Measurements from ENCODE around the gene HRH3. TPM values are rescaled to one million over a fixed set of nuclear protein-coding genes. Genes with fewer than 3 reads are reported as not detected.

The HRH3 gene
- total RNA-seq, 2 donors from 2014 or later, result 0.18 to 0.51 TPM

DNA sequence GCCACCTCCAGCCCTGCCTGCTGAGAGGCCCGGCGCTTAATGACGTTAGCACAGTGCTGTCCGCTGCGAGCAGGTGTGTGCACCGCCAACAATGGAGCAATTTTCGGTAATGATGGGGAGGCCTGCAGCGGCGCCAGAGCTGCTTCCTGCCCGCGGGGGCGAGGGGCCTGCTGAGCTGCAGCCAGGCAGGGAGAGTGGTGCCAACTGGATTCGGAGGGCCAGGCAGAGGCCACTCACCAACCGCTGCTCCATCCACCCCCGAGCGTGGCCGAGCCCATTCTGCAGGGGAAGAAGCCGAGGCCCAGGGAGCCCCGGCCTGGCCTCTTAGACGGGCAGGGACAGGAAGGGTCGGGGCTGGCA lies 9.6 kb downstream of the HRH3 start:
- no peaks in the 10 kb centered on the region for H3K27me3 ChIP-seq (replicated peaks; ENCODE audit: insufficient read depth)
- no peaks in the 10 kb centered on the region for H3K36me3 ChIP-seq
- no peak overlapping the region for H3K4me3 ChIP-seq
- 53% methylated on average over 20 of the region's 21 CpGs for WGBS
- DNase-seq (ENCODE audit: low spot score), result no peak
- H3K27ac ChIP-seq, result no peak overlapping the region
- no peaks in the 10 kb centered on the region for H3K9me3 ChIP-seq
- TF ChIP-seq POLR2A (IDR thresholded peaks at IDR 0.05) (no peak), POLR2AphosphoS5 (IDR thresholded peaks at IDR 0.05) (no peak)
- TF ChIP-seq, protein P1, sequence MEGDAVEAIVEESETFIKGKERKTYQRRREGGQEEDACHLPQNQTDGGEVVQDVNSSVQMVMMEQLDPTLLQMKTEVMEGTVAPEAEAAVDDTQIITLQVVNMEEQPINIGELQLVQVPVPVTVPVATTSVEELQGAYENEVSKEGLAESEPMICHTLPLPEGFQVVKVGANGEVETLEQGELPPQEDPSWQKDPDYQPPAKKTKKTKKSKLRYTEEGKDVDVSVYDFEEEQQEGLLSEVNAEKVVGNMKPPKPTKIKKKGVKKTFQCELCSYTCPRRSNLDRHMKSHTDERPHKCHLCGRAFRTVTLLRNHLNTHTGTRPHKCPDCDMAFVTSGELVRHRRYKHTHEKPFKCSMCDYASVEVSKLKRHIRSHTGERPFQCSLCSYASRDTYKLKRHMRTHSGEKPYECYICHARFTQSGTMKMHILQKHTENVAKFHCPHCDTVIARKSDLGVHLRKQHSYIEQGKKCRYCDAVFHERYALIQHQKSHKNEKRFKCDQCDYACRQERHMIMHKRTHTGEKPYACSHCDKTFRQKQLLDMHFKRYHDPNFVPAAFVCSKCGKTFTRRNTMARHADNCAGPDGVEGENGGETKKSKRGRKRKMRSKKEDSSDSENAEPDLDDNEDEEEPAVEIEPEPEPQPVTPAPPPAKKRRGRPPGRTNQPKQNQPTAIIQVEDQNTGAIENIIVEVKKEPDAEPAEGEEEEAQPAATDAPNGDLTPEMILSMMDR (IDR thresholded peaks at IDR 0.05), result no peak
- H3K4me1 ChIP-seq (replicated peaks), result peaks cover 8% of the 10 kb centered on the region
- intact Hi-C loops (cut with DNase I), result no loop called here

DNA sequence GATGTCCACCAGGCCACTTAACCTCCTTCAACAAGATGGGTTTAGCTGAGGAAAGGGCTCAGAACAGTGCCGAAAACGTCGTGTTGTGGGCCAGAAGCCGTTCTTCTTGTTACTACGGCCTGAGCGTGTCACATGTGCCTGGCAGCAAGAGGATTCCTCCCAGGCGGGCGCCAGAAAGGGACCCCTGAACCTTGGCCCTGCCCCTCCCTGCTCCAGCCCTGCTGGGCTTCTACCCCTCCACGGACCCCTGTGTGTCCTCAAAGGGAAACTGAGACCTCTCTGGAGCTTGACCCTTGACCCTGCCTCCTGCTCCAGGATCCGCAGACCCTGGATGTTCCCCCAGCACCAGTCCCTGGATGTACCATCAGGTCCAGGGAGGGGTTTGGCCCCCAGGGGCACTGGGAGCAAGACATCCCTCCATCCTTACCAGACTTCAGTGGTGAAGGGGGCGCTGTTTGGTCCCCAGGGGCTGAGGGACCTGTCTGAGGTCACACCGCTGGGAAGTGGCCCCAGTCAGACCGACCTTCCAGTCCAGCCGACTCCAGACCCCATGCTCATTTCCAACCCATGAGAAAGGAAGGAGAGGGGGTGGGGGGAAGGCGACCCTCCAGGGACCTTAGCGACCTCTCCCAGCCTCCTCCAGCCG lies 10.1 kb downstream of the HRH3 start:
- Histone ChIP-seq H3K36me3 (no peaks in the 10 kb centered on the region), H3K27ac (no peak overlapping the region), H3K9me3 (no peaks in the 10 kb centered on the region), H3K27me3 (replicated peaks; ENCODE audit: insufficient read depth) (no peaks in the 10 kb centered on the region), H3K4me1 (replicated peaks) (peaks cover 6% of the 10 kb centered on the region), H3K4me3 (no peak overlapping the region)
- WGBS, result 61% methylated on average over 17 of the region's 17 CpGs
- TF ChIP-seq POLR2A (IDR thresholded peaks at IDR 0.05), result no peak
- TF ChIP-seq, protein P1 (IDR thresholded peaks at IDR 0.05), result no peak
- TF ChIP-seq POLR2AphosphoS5 (IDR thresholded peaks at IDR 0.05), result no peak
- intact Hi-C loops (cut with DNase I), result no loop called here
- no peak for DNase-seq (ENCODE audit: low spot score)

DNA sequence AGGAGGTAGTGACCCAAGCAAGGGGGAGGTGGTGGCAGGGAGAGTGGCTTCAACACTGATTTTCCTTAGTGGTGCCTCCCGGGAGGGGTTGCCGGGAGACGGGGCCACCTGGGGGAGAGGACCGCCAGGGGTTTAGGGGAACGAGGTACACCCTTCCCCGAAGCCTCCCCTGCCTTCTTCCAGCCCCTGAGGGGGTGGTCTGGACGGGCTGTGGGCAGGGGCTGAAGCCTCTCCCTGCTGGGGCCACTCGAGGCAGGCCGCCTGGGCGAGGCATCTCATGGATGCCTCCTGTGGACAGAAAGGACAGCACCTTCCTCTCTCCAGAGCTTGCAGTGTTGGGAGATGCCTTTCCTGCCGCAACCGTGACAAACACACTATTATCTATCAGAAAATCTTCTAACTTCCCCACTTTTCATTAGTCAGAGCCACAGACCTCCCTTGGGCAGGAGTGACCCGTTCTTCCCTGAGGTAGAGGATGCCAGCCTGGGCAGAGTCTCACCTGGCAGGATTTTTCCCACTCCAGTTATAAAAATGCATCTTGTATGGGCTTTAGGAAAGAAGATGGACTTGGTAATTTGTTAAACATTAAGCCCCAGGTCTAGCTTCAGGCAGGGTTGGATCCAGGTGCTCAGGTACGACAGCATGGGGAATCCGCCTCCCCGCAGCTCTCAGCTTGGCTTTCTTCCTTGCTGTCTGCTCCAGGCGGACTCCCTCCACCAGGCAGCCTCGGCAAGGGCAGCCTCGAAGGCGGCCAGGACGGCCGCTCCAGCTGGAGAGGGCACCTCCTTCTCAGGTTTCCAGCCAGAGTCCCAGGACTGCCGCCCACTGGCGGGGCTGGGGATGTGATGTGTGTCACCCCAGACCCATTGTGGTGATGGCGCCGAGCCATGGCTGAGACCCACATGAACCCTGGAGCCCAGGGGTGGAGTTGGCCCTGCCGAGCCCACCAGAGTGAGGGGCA lies 11.0 kb downstream of the HRH3 start:
- WGBS, result 41% methylated on average over 22 of the region's 27 CpGs

DNA sequence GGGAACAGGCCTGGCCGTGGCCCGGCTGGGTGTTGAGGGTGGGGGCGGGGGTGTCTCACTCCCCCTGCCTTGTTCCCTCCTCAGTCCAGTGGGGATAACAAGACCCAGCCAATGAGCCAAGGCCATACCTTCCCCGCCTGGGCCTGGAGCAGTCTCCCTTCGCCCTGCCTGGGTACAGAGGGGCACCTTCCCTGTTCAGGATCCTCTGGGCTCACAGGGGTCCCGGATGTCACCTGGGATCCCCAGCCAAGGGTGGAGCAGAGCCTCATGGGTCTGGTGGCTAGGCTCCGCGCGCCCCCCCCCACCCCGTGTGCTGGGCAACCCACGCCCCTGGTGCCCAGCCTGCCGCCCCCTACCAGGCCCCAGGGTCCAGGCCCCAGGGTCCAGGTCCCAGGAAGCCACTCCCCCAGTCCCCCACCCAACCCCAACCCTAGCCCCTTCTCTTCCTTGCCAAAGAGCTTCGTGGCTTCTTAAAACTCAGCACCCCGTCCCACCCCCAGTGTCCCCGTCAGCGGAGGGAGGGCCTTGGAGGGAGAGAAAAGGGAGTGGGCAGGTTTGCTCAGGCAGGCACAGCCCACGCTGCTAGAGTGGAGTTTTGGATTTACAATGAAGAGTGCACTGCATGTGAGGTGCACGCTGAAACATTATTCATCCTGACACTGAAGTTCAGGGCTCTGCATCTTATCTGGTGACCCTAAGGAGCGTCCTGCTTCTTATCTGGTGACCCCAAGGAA lies 11.8 kb downstream of the HRH3 start:
- TF ChIP-seq POLR2A (IDR thresholded peaks at IDR 0.05), result no peak
- no peak for TF ChIP-seq POLR2AphosphoS5 (IDR thresholded peaks at IDR 0.05)
- TF ChIP-seq, protein P1 (IDR thresholded peaks at IDR 0.05), result no peak
- no peaks in the 10 kb centered on the region for H3K4me1 ChIP-seq (replicated peaks)
- H3K4me3 ChIP-seq, result no peak overlapping the region
- no peaks in the 10 kb centered on the region for H3K9me3 ChIP-seq
- no peaks in the 10 kb centered on the region for H3K36me3 ChIP-seq
- DNase-seq (ENCODE audit: low spot score), result no peak
- no peaks in the 10 kb centered on the region for H3K27me3 ChIP-seq (replicated peaks; ENCODE audit: insufficient read depth)
- 63% methylated on average over 17 of the region's 19 CpGs for WGBS
- H3K27ac ChIP-seq, result no peak overlapping the region
- intact Hi-C loops (cut with DNase I), result no loop called here

More for the DNA sequence above, 11.0 kb downstream of the HRH3 start:
- no peak for DNase-seq (ENCODE audit: low spot score)
- intact Hi-C loops (cut with DNase I), result no loop called here
- Histone ChIP-seq H3K27me3 (replicated peaks; ENCODE audit: insufficient read depth) (no peaks in the 10 kb centered on the region), H3K4me3 (no peak overlapping the region), H3K4me1 (replicated peaks) (no peaks in the 10 kb centered on the region), H3K36me3 (no peaks in the 10 kb centered on the region), H3K27ac (no peak overlapping the region), H3K9me3 (no peaks in the 10 kb centered on the region)
- TF ChIP-seq POLR2A (IDR thresholded peaks at IDR 0.05), result no peak

DNA sequence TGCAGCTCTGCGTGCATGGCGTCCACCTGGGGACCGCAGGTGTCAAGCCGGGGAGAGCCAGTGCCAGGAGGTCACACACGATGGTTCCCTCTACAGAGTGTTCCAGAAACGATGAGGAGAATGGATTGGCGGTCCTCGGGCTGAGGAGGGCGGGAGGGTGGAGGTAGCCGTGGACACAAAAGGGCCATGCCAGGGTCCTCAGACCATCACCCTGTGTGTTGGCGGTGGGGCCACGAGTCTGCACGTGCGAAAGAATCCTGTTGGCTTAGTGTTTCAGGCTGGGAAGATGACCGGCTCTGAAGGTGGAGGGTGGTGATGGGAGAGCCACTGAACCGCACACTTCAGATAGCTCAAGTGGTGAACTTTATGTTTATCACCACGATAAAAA lies 13.7 kb downstream of the HRH3 start:
- H3K4me3 ChIP-seq, result no peak overlapping the region
- no peak for DNase-seq (ENCODE audit: low spot score)
- TF ChIP-seq POLR2A (IDR thresholded peaks at IDR 0.05) (no peak), POLR2AphosphoS5 (IDR thresholded peaks at IDR 0.05) (no peak)
- TF ChIP-seq, protein P1 (IDR thresholded peaks at IDR 0.05), result no peak
- H3K36me3 ChIP-seq, result no peaks in the 10 kb centered on the region
- intact Hi-C loops (cut with DNase I), result no loop called here
- H3K4me1 ChIP-seq (replicated peaks), result no peaks in the 10 kb centered on the region
- 77% methylated on average over 17 of the region's 17 CpGs for WGBS
- H3K9me3 ChIP-seq, result no peaks in the 10 kb centered on the region
- H3K27ac ChIP-seq, result no peak overlapping the region
- no peaks in the 10 kb centered on the region for H3K27me3 ChIP-seq (replicated peaks; ENCODE audit: insufficient read depth)

All from prostate gland (tissue), 2 donors.